Fibroblast of lung (primary cell): Measurements from ENCODE around the gene INS. TPM values are rescaled to one million over a fixed set of nuclear protein-coding genes. Genes with fewer than 3 reads are reported as not detected.

ENCODE experiments used
- DNase-seq, 2 donors: peaks; one replicate each; pipeline versions ENCODE4 v3.0.0 to v3.0.0-alpha.2; 2010; ENCODE audit warnings: low read depth in 2 of 2
- H2AFZ ChIP-seq: 2 replicates; pipeline ENCODE4 v1.5.1; 2012; ENCODE audit warnings: low read length, control low read depth, inconsistent platforms
- H3K27ac ChIP-seq: 2 replicates; pipeline ENCODE4 v1.5.1; 2011; ENCODE audit warnings: low read length, control low read depth; ENCODE audit not compliant: insufficient read depth
- H3K27me3 ChIP-seq: 2 replicates; pipeline ENCODE4 v1.5.1; 2011; ENCODE audit warnings: mild to moderate bottlenecking, low read length; ENCODE audit not compliant: control insufficient read depth, insufficient read depth
- H3K36me3 ChIP-seq: 2 replicates; pipeline ENCODE4 v1.5.1; 2011; ENCODE audit warnings: low read length; ENCODE audit not compliant: control insufficient read depth, insufficient read depth
- H3K4me1 ChIP-seq: 2 replicates; pipeline ENCODE4 v1.5.1; 2011; ENCODE audit warnings: low read length; ENCODE audit not compliant: control insufficient read depth, insufficient read depth; ENCODE audit errors: extremely low read depth
- H3K4me2 ChIP-seq: 2 replicates; pipeline ENCODE4 v1.5.1; 2011; ENCODE audit warnings: low read length, control low read depth; ENCODE audit not compliant: insufficient read depth; ENCODE audit errors: extremely low read depth
- H3K4me3 ChIP-seq, 4 experiments: fragments of 200-600 bp in 1 of 4; sonication (generic) in 1 of 4; replicated peaks in 1 of 4; 2 replicates each; pipeline ENCODE4 v1.5.1; 2011 to 2016; ENCODE audit warnings: low read length in 4 of 4, low read depth in 3 of 4, mild to moderate bottlenecking in 3 of 4, control low read depth in 2 of 4, inconsistent platforms in 1 of 4, mixed read lengths in 1 of 4; ENCODE audit not compliant: insufficient read depth in 1 of 4; ENCODE audit errors: control extremely low read depth in 1 of 4
- H3K79me2 ChIP-seq: 2 replicates; pipeline ENCODE4 v1.5.1; 2012; ENCODE audit warnings: mild to moderate bottlenecking, low read length, inconsistent platforms; ENCODE audit not compliant: control insufficient read depth, insufficient read depth
- H3K9ac ChIP-seq: 2 replicates; pipeline ENCODE4 v1.5.1; 2011; ENCODE audit warnings: mild to moderate bottlenecking, low read length, control low read depth; ENCODE audit not compliant: insufficient read depth
- H3K9me3 ChIP-seq: 2 replicates; pipeline ENCODE4 v1.5.1; 2012; ENCODE audit warnings: low read depth, low read length; ENCODE audit not compliant: control insufficient read depth, insufficient read depth
- H4K20me1 ChIP-seq: 2 replicates; pipeline ENCODE4 v1.5.1; 2011; ENCODE audit warnings: low read length; ENCODE audit not compliant: control insufficient read depth, insufficient read depth; ENCODE audit errors: extremely low read depth
- CTCF ChIP-seq, 2 donors: IDR thresholded peaks in 1 of 2; conservative IDR thresholded peaks in 1 of 2; 1 replicate in 1 of 2; 2 replicates in 1 of 2; pipeline ENCODE4 v1.5.1; 2011 to 2012; ENCODE audit warnings: low read length in 2 of 2, control low read depth in 1 of 2, inconsistent platforms in 1 of 2, low read depth in 1 of 2, mild to moderate bottlenecking in 1 of 2
- EZH2 ChIP-seq: IDR thresholded peaks from 2 replicates; pipeline ENCODE4 v1.5.1; 2012; ENCODE audit warnings: low read length, control low read depth, mild to moderate bottlenecking; ENCODE audit errors: missing control alignments
- polyA plus RNA-seq, 2 donors: library from polyadenylated mRNA; depleted of rRNA in 1 of 2; stranded (reverse) in 1 of 2; unstranded in 1 of 2; fragments of >200 nt; gene quantifications; 2 replicates each; pipeline ENCODE4 v1.2.1, GENCODE V29; 2011 to 2012; ENCODE audit warnings: missing spikeins in 1 of 2
- total RNA-seq: library from RNA; depleted of rRNA; stranded (reverse); fragments of >200 nt; gene quantifications from 2 replicates; pipeline ENCODE4 v1.2.1, GENCODE V29; 2014

The INS gene
- total and polyA plus RNA-seq, 2 donors (not counting 1 experiment from before 2014, with no cell fraction given): not detected

- Histone ChIP-seq H3K9ac (no peak overlapping the region), H3K9me3 (no peaks in the 10 kb centered on the region), H2AFZ (no peak overlapping the region), H3K4me3 (no peak overlapping the region), H3K27ac (no peak overlapping the region), H3K79me2 (no peaks in the 10 kb centered on the region), H3K36me3 (no peaks in the 10 kb centered on the region), H4K20me1 (no peaks in the 10 kb centered on the region), H3K4me1 (no peaks in the 10 kb centered on the region), H3K4me2 (no peak overlapping the region), H3K27me3 (peaks cover 2% of the 10 kb centered on the region)
- TF ChIP-seq CTCF (conservative IDR thresholded peaks at IDR 0.05 in 1 of 2, IDR thresholded peaks at IDR 0.05 in 1 of 2; ENCODE audit: low read depth in 1 of 2, low read length in 2 of 2) (peak; percentile 73 to 80), EZH2 (no peak)
- peak; percentile 43 to 71 for DNase-seq
Measured at GRCh38 chr11:2151500-2152257, 9.3 kb downstream of the INS start.

- Histone ChIP-seq H3K9ac (no peak overlapping the region), H3K4me3 (no peak overlapping the region), H3K9me3 (no peaks in the 10 kb centered on the region), H4K20me1 (no peaks in the 10 kb centered on the region), H2AFZ (no peak overlapping the region), H3K79me2 (no peaks in the 10 kb centered on the region), H3K36me3 (no peaks in the 10 kb centered on the region), H3K4me2 (no peak overlapping the region), H3K27ac (no peak overlapping the region), H3K4me1 (no peaks in the 10 kb centered on the region), H3K27me3 (peaks cover 14% of the 10 kb centered on the region)
- peak; percentile 37 to 69 for TF ChIP-seq CTCF (conservative IDR thresholded peaks at IDR 0.05 in 1 of 2, IDR thresholded peaks at IDR 0.05 in 1 of 2; ENCODE audit: low read depth in 1 of 2, low read length in 2 of 2)
- TF ChIP-seq EZH2: no peak
- peak; percentile 54 to 78 for DNase-seq
Measured at GRCh38 chr11:2149864-2150847, 10.9 kb downstream of the INS start.

GRCh38 chr11:2149460-2149859 lies 11.5 kb downstream of the INS start:
- no peak for DNase-seq
- TF ChIP-seq CTCF (conservative IDR thresholded peaks at IDR 0.05 in 1 of 2, IDR thresholded peaks at IDR 0.05 in 1 of 2; ENCODE audit: low read depth in 1 of 2, low read length in 2 of 2) (no peak), EZH2 (no peak)
- no peaks in the 10 kb centered on the region for H3K36me3 ChIP-seq
- peaks cover 19% of the 10 kb centered on the region for H3K27me3 ChIP-seq
- H3K4me3 ChIP-seq: no peak overlapping the region
- no peaks in the 10 kb centered on the region for H3K9me3 ChIP-seq
- H3K79me2 ChIP-seq: no peaks in the 10 kb centered on the region
- no peaks in the 10 kb centered on the region for H4K20me1 ChIP-seq
- no peaks in the 10 kb centered on the region for H3K4me1 ChIP-seq
- H3K27ac ChIP-seq: no peak overlapping the region
- H3K9ac ChIP-seq: no peak overlapping the region
- no peak overlapping the region for H2AFZ ChIP-seq
- no peak overlapping the region for H3K4me2 ChIP-seq
